ENCODE results near the gene TIMM9.

TIMM9 gene

DNA sequence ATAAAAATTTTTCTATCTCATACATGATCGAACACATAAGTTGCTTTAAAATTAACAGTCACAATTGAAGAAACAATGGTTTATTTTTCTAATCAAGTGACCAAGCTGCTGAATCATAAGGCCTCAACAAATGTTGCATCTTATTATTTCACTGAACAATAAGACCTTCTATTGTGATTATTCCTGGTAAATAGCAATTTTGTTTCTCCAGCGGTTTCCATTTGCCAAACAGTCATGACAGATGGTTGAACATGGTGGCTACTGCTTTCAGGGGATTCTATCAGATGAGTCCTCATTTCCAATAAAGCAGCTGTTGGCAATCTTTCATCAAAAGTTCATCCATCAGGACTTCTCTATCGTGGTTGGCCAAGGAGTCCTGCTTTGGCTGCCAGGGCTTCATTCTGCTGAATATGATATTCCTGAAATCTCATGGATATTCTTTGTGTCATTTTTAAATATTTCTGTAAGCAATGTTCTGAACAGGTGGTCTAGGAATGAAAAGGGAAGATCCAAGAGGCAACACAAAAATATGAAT is 18.6 kb downstream of the TIMM9 start:
- DNase-seq (ENCODE audit: insufficient read length, low spot score) (no peak), FAIRE-seq (no peak)
- TF ChIP-seq PAX5 (IDR thresholded peaks at IDR 0.05; ENCODE audit: insufficient read depth, low read length, severe bottlenecking) = no peak
- TF ChIP-seq SPI1 (IDR thresholded peaks at IDR 0.05; ENCODE audit: low read depth, low read length) = no peak
- no peak for TF ChIP-seq POLR2A (IDR thresholded peaks at IDR 0.05; ENCODE audit: low read depth, low read length)
- no peak for TF ChIP-seq TAF1 (IDR thresholded peaks at IDR 0.05; ENCODE audit: low read depth, low read length)
- no peak for TF ChIP-seq POU2F2 (IDR thresholded peaks at IDR 0.05; ENCODE audit: low read depth, low read length)
- TF ChIP-seq POLR2AphosphoS5 (IDR thresholded peaks at IDR 0.05; ENCODE audit: low read depth, low read length) = no peak

DNA sequence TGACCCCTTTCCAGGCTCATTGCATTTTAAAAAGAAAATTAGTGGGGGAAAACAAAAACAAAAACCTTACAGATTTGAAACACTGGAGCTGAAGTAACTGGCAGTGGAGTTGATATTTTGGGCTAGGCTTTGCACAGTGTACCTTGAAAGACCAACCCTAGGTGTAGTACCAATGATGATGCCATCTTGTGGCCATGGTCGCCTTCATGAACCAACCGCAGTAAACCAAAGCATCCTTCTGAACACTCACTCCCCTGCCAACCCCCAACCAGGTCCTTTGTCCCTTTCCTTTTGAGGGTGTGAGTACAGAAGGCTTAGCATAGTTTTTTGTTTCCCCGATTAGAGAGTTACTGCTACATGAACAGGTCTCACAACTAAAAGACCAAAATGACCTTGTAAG is 25.7 kb downstream of the TIMM9 start:
- DNase-seq (ENCODE audit: insufficient read length, low spot score) = no peak
- TF ChIP-seq POU2F2 (IDR thresholded peaks at IDR 0.05; ENCODE audit: low read depth, low read length) (no peak), TAF1 (IDR thresholded peaks at IDR 0.05; ENCODE audit: low read depth, low read length) (no peak), POLR2AphosphoS5 (IDR thresholded peaks at IDR 0.05; ENCODE audit: low read depth, low read length) (no peak), POLR2A (IDR thresholded peaks at IDR 0.05; ENCODE audit: low read depth, low read length) (no peak), PAX5 (IDR thresholded peaks at IDR 0.05; ENCODE audit: insufficient read depth, low read length, severe bottlenecking) (no peak), SPI1 (IDR thresholded peaks at IDR 0.05; ENCODE audit: low read depth, low read length) (no peak)
- no peak for FAIRE-seq

DNA sequence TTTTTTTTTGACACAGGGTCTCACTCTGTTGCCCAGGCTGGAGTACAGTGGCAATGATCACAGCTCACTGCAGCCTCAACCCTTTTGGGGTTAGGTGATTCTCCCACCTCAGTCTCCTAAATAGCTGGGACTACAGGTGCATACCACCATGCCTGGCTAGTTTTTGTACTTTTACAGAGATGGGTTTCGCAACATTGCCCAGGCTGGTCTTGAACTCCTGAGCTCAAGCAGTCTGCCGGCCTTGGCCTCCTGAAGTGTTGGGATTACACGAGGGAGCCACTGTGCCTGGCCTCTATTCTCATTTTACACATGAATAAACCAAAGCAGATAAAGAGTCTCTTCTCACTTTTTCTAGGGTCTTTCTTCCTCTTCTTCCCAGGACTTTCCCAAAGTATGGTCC is 28.4 kb downstream of the TIMM9 start:
- DNase-seq (ENCODE audit: insufficient read length, low spot score) (no peak), FAIRE-seq (no peak)

DNA sequence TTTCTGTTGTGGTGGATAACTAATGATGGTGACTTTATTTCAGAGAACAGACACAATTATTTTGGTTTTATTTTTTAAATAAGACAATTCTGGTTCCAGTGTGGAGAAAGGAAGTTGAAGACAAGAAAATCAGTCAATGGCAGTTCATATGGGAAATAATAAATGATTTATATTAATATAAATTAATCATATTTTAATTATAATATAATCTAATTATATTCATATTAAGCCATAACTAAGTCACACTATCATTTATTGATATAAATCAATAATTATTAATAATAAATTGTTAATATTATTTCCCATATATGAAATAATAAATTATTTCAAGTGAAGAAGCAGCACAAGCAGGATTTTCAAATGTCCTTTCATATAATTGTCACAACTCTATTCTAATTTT is 28.8 kb downstream of the TIMM9 start:
- DNase-seq (ENCODE audit: insufficient read length, low spot score) (no peak), FAIRE-seq (no peak)
- no peak for TF ChIP-seq SPI1 (IDR thresholded peaks at IDR 0.05; ENCODE audit: low read depth, low read length)
- TF ChIP-seq POU2F2 (IDR thresholded peaks at IDR 0.05; ENCODE audit: low read depth, low read length) = no peak
- no peak for TF ChIP-seq PAX5 (IDR thresholded peaks at IDR 0.05; ENCODE audit: insufficient read depth, low read length, severe bottlenecking)
- no peak for TF ChIP-seq TAF1 (IDR thresholded peaks at IDR 0.05; ENCODE audit: low read depth, low read length)
- TF ChIP-seq POLR2A (IDR thresholded peaks at IDR 0.05; ENCODE audit: low read depth, low read length) = no peak
- TF ChIP-seq POLR2AphosphoS5 (IDR thresholded peaks at IDR 0.05; ENCODE audit: low read depth, low read length) = no peak

More for the DNA sequence above, 28.4 kb downstream of the TIMM9 start:
- TF ChIP-seq POLR2AphosphoS5 (IDR thresholded peaks at IDR 0.05; ENCODE audit: low read depth, low read length) (no peak), PAX5 (IDR thresholded peaks at IDR 0.05; ENCODE audit: insufficient read depth, low read length, severe bottlenecking) (no peak), SPI1 (IDR thresholded peaks at IDR 0.05; ENCODE audit: low read depth, low read length) (no peak), POU2F2 (IDR thresholded peaks at IDR 0.05; ENCODE audit: low read depth, low read length) (no peak), POLR2A (IDR thresholded peaks at IDR 0.05; ENCODE audit: low read depth, low read length) (no peak), TAF1 (IDR thresholded peaks at IDR 0.05; ENCODE audit: low read depth, low read length) (no peak)

DNA sequence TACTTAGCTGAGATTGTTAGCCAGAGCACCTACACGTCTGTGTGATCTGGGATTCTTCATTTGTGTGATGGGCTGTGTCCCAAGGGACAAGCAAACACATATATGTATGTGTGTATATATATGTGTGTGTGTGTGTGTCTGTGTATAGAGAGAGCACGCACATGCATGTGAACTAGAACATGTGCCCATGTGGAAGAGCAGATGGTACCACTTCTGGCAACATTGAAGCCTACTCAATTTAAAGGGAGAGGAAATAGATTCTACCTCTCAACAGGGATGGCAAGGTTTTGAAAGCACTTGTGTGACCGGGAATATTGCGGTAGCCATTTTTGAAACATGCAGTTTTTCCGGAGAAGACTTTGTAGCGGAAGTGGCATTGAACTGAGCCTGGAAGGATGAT is 30.2 kb downstream of the TIMM9 start:
- no peak for TF ChIP-seq TAF1 (IDR thresholded peaks at IDR 0.05; ENCODE audit: low read depth, low read length)
- TF ChIP-seq SPI1 (IDR thresholded peaks at IDR 0.05; ENCODE audit: low read depth, low read length) = no peak
- TF ChIP-seq POLR2A (IDR thresholded peaks at IDR 0.05; ENCODE audit: low read depth, low read length) = no peak
- no peak for TF ChIP-seq POU2F2 (IDR thresholded peaks at IDR 0.05; ENCODE audit: low read depth, low read length)
- TF ChIP-seq POLR2AphosphoS5 (IDR thresholded peaks at IDR 0.05; ENCODE audit: low read depth, low read length) = no peak
- TF ChIP-seq PAX5 (IDR thresholded peaks at IDR 0.05; ENCODE audit: insufficient read depth, low read length, severe bottlenecking) = no peak
- FAIRE-seq = no peak
- no peak for DNase-seq (ENCODE audit: insufficient read length, low spot score)

DNA sequence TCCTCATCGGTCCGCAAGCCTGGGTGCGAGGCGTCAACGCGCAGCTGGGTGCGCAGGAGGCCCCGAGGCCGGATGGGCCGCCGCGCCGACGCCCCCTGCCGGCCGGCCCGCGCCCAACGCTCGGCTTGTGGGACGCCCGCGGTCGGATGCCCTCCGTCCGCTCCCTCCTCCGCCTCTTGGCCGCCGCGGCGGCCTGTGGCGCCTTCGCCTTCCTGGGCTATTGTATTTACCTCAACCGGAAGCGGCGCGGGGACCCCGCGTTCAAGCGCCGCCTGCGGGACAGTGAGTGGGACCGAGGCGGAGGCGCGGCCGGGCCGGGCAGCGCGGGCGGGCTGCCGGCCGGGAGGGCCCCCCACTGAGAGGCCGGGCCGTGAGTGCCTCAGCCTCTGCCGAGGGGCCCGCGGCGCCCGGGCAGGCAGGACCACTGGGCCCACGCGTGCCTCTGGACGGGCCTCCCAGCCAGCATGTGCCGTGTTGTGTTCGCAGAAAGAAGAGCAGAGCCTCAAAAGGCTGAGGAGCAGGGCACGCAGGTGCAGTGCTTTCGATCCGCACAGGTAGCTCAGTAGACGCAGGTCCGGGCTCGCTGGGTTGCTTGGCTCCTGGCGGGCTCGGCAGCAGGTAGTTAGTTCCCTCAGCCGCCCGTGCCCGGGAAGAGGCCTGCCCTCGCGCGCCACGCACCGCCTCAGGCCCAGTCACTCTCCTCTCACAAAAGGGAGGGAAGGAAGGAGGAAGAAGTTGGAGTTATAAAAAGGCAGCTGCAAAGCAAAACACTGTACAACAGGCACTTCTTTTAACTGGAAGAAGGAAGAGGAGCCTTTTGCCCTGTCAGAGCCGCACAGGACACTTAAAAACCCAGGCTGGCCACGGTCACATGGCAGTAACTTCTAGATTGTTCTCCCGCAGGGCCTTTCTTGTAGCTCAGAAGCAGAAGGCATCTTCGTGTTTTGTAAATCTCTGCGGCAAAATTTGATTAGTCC is 31.2 kb downstream of the TIMM9 start, which contains the start of gene TOMM20L:
TOMM20L (plus strand) TSS at position 119 of the 977 bp plus-strand sequence; CDS start at position 147, 28 bp downstream.
- TF ChIP-seq PAX5 (IDR thresholded peaks at IDR 0.05; ENCODE audit: insufficient read depth, low read length, severe bottlenecking) (peak; percentile 4), POU2F2 (IDR thresholded peaks at IDR 0.05; ENCODE audit: low read depth, low read length) (0 out of 2 replicates have a peak, but pooled peaks have one; percentile 29), SPI1 (IDR thresholded peaks at IDR 0.05; ENCODE audit: low read depth, low read length) (no peak)
- DNase-seq (ENCODE audit: insufficient read length, low spot score) (peak; percentile 89), FAIRE-seq (peak; percentile 87)

DNA sequence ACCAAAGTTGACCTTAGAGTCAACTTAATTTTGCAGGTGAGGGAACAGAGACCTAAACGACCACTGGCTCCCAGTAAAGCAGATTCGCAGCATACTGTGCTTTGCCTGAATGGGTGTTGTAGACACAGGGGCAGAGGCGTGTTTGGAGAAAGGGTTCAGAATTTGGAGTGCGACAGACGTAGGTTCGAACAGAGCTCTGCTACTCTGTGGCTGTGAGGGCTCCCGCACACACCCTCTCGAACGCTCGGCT is 31.8 kb downstream of the TIMM9 start:
- DNase-seq (ENCODE audit: insufficient read length, low spot score) (peak; percentile 7), FAIRE-seq (no peak)
- TF ChIP-seq PAX5 (IDR thresholded peaks at IDR 0.05; ENCODE audit: insufficient read depth, low read length, severe bottlenecking) (no peak), TAF1 (IDR thresholded peaks at IDR 0.05; ENCODE audit: low read depth, low read length) (no peak), POLR2A (IDR thresholded peaks at IDR 0.05; ENCODE audit: low read depth, low read length) (no peak), SPI1 (IDR thresholded peaks at IDR 0.05; ENCODE audit: low read depth, low read length) (no peak), POU2F2 (IDR thresholded peaks at IDR 0.05; ENCODE audit: low read depth, low read length) (no peak), POLR2AphosphoS5 (IDR thresholded peaks at IDR 0.05; ENCODE audit: low read depth, low read length) (no peak)

DNA sequence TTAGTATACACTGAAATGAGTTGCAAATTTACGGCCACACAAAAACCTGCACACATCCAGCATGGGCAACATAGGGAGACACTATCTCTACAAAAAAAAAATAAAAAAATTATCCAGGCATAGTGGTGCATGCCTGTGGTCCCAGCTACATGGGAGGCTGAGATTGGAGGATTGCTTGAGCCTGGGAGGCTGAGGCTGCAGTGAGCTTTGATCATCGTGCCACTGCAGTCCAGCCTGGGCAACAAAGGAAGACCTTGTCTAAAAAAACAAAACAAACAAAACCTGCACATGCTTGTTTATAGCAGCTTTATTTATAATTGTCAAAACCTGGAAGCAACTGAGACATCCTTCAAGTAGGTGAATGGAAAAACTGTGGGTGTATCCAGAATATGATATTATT is 36.5 kb downstream of the TIMM9 start:
- DNase-seq (ENCODE audit: insufficient read length, low spot score) (no peak), FAIRE-seq (no peak)
- TF ChIP-seq PAX5 (IDR thresholded peaks at IDR 0.05; ENCODE audit: insufficient read depth, low read length, severe bottlenecking) (no peak), TAF1 (IDR thresholded peaks at IDR 0.05; ENCODE audit: low read depth, low read length) (no peak), POLR2A (IDR thresholded peaks at IDR 0.05; ENCODE audit: low read depth, low read length) (no peak), POU2F2 (IDR thresholded peaks at IDR 0.05; ENCODE audit: low read depth, low read length) (no peak), SPI1 (IDR thresholded peaks at IDR 0.05; ENCODE audit: low read depth, low read length) (no peak), POLR2AphosphoS5 (IDR thresholded peaks at IDR 0.05; ENCODE audit: low read depth, low read length) (no peak)

DNA sequence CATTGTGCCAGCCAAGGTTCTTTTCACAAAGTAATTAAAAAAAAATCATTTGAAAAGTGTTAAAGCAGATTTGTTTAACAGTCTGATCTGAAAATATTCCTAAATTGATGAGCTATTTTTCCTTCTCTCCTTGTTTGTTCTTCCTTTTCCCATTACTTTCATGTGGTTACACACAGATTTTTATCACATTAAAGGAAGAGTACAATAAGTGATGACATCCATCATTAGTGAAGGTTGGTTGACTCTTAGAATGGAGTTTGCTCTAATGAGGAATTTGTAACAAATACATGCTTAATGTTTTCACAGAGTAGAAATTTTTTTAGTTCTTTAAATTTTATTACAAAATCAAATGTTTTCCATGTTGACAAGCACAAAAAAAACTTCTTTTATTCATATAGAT is 50.5 kb downstream of the TIMM9 start:
- FAIRE-seq (no peak), DNase-seq (ENCODE audit: insufficient read length, low spot score) (no peak)
- TF ChIP-seq POLR2A (IDR thresholded peaks at IDR 0.05; ENCODE audit: low read depth, low read length) = no peak
- TF ChIP-seq TAF1 (IDR thresholded peaks at IDR 0.05; ENCODE audit: low read depth, low read length) = no peak
- no peak for TF ChIP-seq POU2F2 (IDR thresholded peaks at IDR 0.05; ENCODE audit: low read depth, low read length)
- TF ChIP-seq SPI1 (IDR thresholded peaks at IDR 0.05; ENCODE audit: low read depth, low read length) = no peak
- no peak for TF ChIP-seq PAX5 (IDR thresholded peaks at IDR 0.05; ENCODE audit: insufficient read depth, low read length, severe bottlenecking)
- TF ChIP-seq POLR2AphosphoS5 (IDR thresholded peaks at IDR 0.05; ENCODE audit: low read depth, low read length) = no peak
